ENCODE measurements around the gene GALNT15. TPM values are rescaled to one million over a fixed set of nuclear protein-coding genes. Genes with fewer than 3 reads are reported as not detected.

GALNT15 gene
- total RNA-seq, 1 donor from 2014 or later = 0.08 TPM

- Mint-ChIP-seq H3K27ac (ENCODE audit: unreplicated experiment) (no peak overlapping the region), H3K4me1 (ENCODE audit: unreplicated experiment) (peaks cover 4% of the 10 kb centered on the region), H3K4me3 (ENCODE audit: unreplicated experiment) (no peak overlapping the region), H3K36me3 (ENCODE audit: low read depth, unreplicated experiment) (no peaks in the 10 kb centered on the region), H3K9me3 (ENCODE audit: unreplicated experiment) (no peaks in the 10 kb centered on the region), H3K27me3 (ENCODE audit: unreplicated experiment) (peaks cover 2% of the 10 kb centered on the region)
- no peak for DNase-seq (ENCODE audit: low spot score)
- TF ChIP-seq, protein P1, sequence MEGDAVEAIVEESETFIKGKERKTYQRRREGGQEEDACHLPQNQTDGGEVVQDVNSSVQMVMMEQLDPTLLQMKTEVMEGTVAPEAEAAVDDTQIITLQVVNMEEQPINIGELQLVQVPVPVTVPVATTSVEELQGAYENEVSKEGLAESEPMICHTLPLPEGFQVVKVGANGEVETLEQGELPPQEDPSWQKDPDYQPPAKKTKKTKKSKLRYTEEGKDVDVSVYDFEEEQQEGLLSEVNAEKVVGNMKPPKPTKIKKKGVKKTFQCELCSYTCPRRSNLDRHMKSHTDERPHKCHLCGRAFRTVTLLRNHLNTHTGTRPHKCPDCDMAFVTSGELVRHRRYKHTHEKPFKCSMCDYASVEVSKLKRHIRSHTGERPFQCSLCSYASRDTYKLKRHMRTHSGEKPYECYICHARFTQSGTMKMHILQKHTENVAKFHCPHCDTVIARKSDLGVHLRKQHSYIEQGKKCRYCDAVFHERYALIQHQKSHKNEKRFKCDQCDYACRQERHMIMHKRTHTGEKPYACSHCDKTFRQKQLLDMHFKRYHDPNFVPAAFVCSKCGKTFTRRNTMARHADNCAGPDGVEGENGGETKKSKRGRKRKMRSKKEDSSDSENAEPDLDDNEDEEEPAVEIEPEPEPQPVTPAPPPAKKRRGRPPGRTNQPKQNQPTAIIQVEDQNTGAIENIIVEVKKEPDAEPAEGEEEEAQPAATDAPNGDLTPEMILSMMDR (IDR thresholded peaks at IDR 0.05; ENCODE audit: unreplicated experiment) = no peak
These were observed 6.3 kb downstream of the GALNT15 start for GRCh38 chr3:16180737-16181134.

DNA sequence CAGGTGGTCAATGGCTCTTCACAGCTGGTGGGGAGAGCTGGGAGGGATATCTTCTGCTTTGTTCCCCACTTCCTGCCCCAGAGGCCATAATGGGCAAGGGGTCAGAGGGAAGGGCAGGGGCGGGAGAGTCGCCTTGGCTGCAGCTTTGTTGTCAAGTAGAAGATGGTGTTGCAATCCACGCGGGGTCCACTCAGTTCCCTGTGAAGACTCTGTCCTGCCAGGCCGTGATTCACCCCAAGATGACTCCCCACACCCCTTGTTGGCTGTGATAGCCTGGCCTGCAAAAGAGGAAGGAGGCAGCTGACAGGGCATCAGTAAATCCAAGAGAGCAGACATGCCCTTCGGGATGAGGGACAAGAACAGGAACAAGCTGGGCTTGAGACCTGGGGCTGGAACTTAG is 6.9 kb downstream of the GALNT15 start:
- H3K4me3 Mint-ChIP-seq (ENCODE audit: unreplicated experiment) = no peak overlapping the region
- TF ChIP-seq, protein P1 (IDR thresholded peaks at IDR 0.05; ENCODE audit: unreplicated experiment) = no peak
- H3K9me3 Mint-ChIP-seq (ENCODE audit: unreplicated experiment) = no peaks in the 10 kb centered on the region
- peaks cover 2% of the 10 kb centered on the region for H3K27me3 Mint-ChIP-seq (ENCODE audit: unreplicated experiment)
- no peak for DNase-seq (ENCODE audit: low spot score)
- H3K27ac Mint-ChIP-seq (ENCODE audit: unreplicated experiment) = peak overlapping the region; percentile 36
- H3K36me3 Mint-ChIP-seq (ENCODE audit: low read depth, unreplicated experiment) = no peaks in the 10 kb centered on the region
- H3K4me1 Mint-ChIP-seq (ENCODE audit: unreplicated experiment) = peaks cover 4% of the 10 kb centered on the region

- Mint-ChIP-seq H3K36me3 (ENCODE audit: low read depth, unreplicated experiment) (no peaks in the 10 kb centered on the region), H3K4me3 (ENCODE audit: unreplicated experiment) (no peak overlapping the region), H3K27me3 (ENCODE audit: unreplicated experiment) (peaks cover 2% of the 10 kb centered on the region), H3K27ac (ENCODE audit: unreplicated experiment) (no peak overlapping the region), H3K4me1 (ENCODE audit: unreplicated experiment) (peaks cover 4% of the 10 kb centered on the region), H3K9me3 (ENCODE audit: unreplicated experiment) (no peaks in the 10 kb centered on the region)
- TF ChIP-seq, protein P1 (IDR thresholded peaks at IDR 0.05; ENCODE audit: unreplicated experiment) = no peak
- DNase-seq (ENCODE audit: low spot score) = no peak
These were observed 7.7 kb downstream of the GALNT15 start for GRCh38 chr3:16182183-16182582.

DNA sequence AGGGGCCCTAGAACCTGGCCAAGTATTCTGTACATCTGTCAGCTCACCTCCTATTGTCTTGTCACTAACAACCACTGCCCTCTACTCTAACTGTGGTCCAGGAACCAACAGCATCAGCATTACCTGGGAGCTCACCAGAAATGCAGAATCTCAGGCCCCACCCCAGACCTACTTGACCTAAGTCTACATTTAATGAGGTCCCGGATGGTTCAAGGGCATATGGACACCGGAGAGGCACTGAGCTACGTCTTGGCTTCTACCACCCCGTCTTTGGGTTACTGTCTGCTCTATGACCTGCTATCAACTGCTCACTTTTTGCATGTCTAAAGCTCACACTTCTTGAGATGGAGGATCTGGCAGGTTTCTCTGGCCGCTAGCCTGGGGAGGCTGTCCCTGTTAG is 8.1 kb downstream of the GALNT15 start:
- Mint-ChIP-seq H3K27me3 (ENCODE audit: unreplicated experiment) (peaks cover 2% of the 10 kb centered on the region), H3K4me3 (ENCODE audit: unreplicated experiment) (no peak overlapping the region), H3K27ac (ENCODE audit: unreplicated experiment) (no peak overlapping the region), H3K4me1 (ENCODE audit: unreplicated experiment) (peaks cover 3% of the 10 kb centered on the region), H3K36me3 (ENCODE audit: low read depth, unreplicated experiment) (no peaks in the 10 kb centered on the region), H3K9me3 (ENCODE audit: unreplicated experiment) (no peaks in the 10 kb centered on the region)
- DNase-seq (ENCODE audit: low spot score) = no peak
- TF ChIP-seq, protein P1 (IDR thresholded peaks at IDR 0.05; ENCODE audit: unreplicated experiment) = no peak

DNA sequence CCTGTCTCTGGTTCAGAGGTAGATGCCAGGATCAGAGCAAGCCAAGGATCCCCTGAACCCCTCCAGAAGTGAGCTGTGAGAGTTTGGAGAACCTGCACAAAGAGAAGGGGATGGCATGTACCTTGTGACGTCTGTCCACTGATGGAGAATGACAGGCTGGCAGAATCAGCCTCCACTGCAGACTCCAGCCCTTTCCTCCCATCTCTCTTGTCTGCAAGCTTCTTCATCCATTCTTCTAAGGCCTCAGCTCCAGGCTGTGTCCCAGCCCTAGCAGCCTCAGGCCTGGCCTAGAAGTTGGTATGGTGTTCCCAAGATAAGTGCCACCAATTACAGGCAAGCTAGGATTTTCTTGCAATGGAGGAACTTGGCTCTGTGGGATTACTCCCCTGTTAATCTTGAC is 8.6 kb downstream of the GALNT15 start:
- Mint-ChIP-seq H3K27me3 (ENCODE audit: unreplicated experiment) (no peaks in the 10 kb centered on the region), H3K27ac (ENCODE audit: unreplicated experiment) (no peak overlapping the region), H3K9me3 (ENCODE audit: unreplicated experiment) (no peaks in the 10 kb centered on the region), H3K4me3 (ENCODE audit: unreplicated experiment) (no peak overlapping the region), H3K4me1 (ENCODE audit: unreplicated experiment) (no peaks in the 10 kb centered on the region), H3K36me3 (ENCODE audit: low read depth, unreplicated experiment) (no peaks in the 10 kb centered on the region)
- TF ChIP-seq, protein P1 (IDR thresholded peaks at IDR 0.05; ENCODE audit: unreplicated experiment) = no peak
- no peak for DNase-seq (ENCODE audit: low spot score)

Data from endothelial cell (in vitro differentiated cells).